HG03571 (cell line): ENCODE data around the gene NISCH.

Experiments
- ATAC-seq: cut with Tn5 transposase; IDR thresholded peaks from one replicate; pipeline ENCODE4 v1.9.1; 2021; ENCODE audit not compliant: unreplicated experiment

The NISCH gene

GRCh38 chr3:52446631-52447511 is 8.5 kb upstream of the NISCH start:
- no peak for ATAC-seq

GRCh38 chr3:52447512-52448355 is 7.7 kb upstream of the NISCH start:
- ATAC-seq, result no peak

- ATAC-seq, result no peak
These were observed 4.7 kb upstream of the NISCH start for GRCh38 chr3:52450489-52451236.

GRCh38 chr3:52451237-52452083 is 3.9 kb upstream of the NISCH start:
- ATAC-seq, result no peak

- ATAC-seq, result no peak
These were observed 3.3 kb upstream of the NISCH start for GRCh38 chr3:52452126-52452525.

- ATAC-seq, result no peak
These were observed 2.7 kb upstream of the NISCH start for GRCh38 chr3:52452570-52453221.

GRCh38 chr3:52453496-52454249 is 1.7 kb upstream of the NISCH start, which contains the start of gene TNNC1:
TNNC1 (minus strand) TSS chr3:52454041; CDS start chr3:52454015, 26 bp downstream.
- no peak for ATAC-seq

GRCh38 chr3:52454250-52454937 is 1.0 kb upstream of the NISCH start:
- no peak for ATAC-seq

GRCh38 chr3:52454938-52455282 is 494 bp upstream of the NISCH start:
- no peak for ATAC-seq

- no peak for ATAC-seq
These were observed 880 bp downstream of the NISCH start for GRCh38 chr3:52456169-52456799.

GRCh38 chr3:52456800-52457183 is 1.4 kb downstream of the NISCH start:
- no peak for ATAC-seq

- no peak for ATAC-seq
These were observed 2.8 kb downstream of the NISCH start for GRCh38 chr3:52458031-52458760.

GRCh38 chr3:52458770-52459545 is 3.6 kb downstream of the NISCH start:
- no peak for ATAC-seq

GRCh38 chr3:52461874-52462273 is 6.5 kb downstream of the NISCH start:
- ATAC-seq, result no peak

- no peak for ATAC-seq
These were observed 8.0 kb downstream of the NISCH start for GRCh38 chr3:52463416-52463815.

GRCh38 chr3:52468336-52468735 is 12.9 kb downstream of the NISCH start:
- ATAC-seq, result no peak

GRCh38 chr3:52469001-52469400 is 13.6 kb downstream of the NISCH start:
- no peak for ATAC-seq
